ENCODE measurements around the gene ITGA8. TPM values are rescaled to one million over a fixed set of nuclear protein-coding genes. Genes with fewer than 3 reads are reported as not detected.
"Not testable (repeated sequence)": the region's sequence is repeated elsewhere in the genome, so short reads cannot be mapped to it uniquely, and the experiment has no call there.

ITGA8 gene
- total RNA-seq, 2 experiments from 2014 or later = not detected

DNA sequence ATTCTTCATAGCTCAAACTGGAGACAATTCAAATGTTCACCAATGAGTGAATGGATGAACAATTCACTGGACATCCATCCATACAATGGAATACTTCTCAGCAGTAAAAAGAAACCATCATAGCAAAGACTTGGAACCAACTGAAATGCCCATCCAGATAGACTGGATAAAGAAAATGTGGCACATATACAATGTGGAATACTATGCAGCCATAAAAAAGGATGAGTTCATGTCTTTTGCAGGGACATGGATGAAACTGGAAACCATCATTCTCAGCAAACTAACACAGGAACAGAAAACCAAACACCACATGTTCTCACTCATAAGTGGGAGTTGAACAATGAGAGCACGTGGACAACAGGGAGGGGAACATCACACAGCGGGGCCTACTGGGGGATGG lies 136.8 kb downstream of the ITGA8 start:
- DNase-seq; H3K27ac Mint-ChIP-seq; CTCF ChIA-PET; H3K4me1 Mint-ChIP-seq; H3K4me3 Mint-ChIP-seq; H3K36me3 Mint-ChIP-seq (ENCODE audit: low read depth); H3K27me3 Mint-ChIP-seq; H3K9me3 Mint-ChIP-seq; POLR2A ChIA-PET: not testable (repeated sequence)

- H3K4me1 Mint-ChIP-seq = no peaks in the 10 kb centered on the region
- no peaks in the 10 kb centered on the region for H3K36me3 Mint-ChIP-seq (ENCODE audit: low read depth)
- POLR2A ChIA-PET = no interaction called here
- no peak for DNase-seq
- H3K27me3 Mint-ChIP-seq = no peaks in the 10 kb centered on the region
- CTCF ChIA-PET = interaction anchor here (1.6 kb wide), 1 partner anchor 10 kb away, joined by 5 read pairs; no protein-coding TSS in a partner anchor
- peaks cover 5% of the 10 kb centered on the region for H3K9me3 Mint-ChIP-seq
- no peak overlapping the region for H3K4me3 Mint-ChIP-seq
- no peak overlapping the region for H3K27ac Mint-ChIP-seq
Measured at GRCh38 chr10:15579605-15580004, 140.1 kb downstream of the ITGA8 start.

DNA sequence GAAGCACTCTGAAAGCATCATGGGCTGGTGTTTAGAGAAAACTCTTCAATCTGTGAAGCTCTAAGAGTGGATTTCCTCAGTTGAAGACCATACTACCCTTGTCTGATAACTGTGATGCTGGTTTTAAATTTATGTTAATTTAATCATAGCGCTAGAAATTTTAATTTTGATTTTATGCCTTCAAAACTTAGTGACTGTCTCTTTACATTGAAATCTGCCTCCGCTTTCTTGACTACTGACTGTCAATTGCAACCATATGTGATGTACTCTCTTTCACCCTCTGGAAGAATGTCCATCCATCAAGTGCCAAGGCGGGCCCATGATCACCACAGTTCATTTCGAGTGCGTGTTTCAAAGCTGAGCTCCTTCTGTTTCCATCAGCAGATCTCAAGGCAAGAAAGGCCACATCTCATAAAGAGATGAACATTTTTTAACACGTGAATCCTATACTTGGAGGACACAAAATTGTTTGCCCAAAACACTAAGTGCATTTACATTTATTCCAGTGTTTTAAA lies 147.1 kb downstream of the ITGA8 start:
- Mint-ChIP-seq H3K4me1 (no peaks in the 10 kb centered on the region), H3K9me3 (no peaks in the 10 kb centered on the region), H3K27me3 (no peaks in the 10 kb centered on the region), H3K36me3 (ENCODE audit: low read depth) (no peaks in the 10 kb centered on the region), H3K4me3 (no peak overlapping the region), H3K27ac (no peak overlapping the region)
- POLR2A ChIA-PET = no interaction called here
- CTCF ChIA-PET = no interaction called here
- no peak for DNase-seq

GRCh38 chr10:15571575-15571974 lies 148.1 kb downstream of the ITGA8 start:
- H3K9me3 Mint-ChIP-seq = no peaks in the 10 kb centered on the region
- no peak for DNase-seq
- H3K4me3 Mint-ChIP-seq = no peak overlapping the region
- POLR2A ChIA-PET = no interaction called here
- no peaks in the 10 kb centered on the region for H3K4me1 Mint-ChIP-seq
- H3K36me3 Mint-ChIP-seq (ENCODE audit: low read depth) = no peaks in the 10 kb centered on the region
- H3K27ac Mint-ChIP-seq = no peak overlapping the region
- CTCF ChIA-PET = no interaction called here
- H3K27me3 Mint-ChIP-seq = peaks cover 2% of the 10 kb centered on the region

- Mint-ChIP-seq H3K27ac (no peak overlapping the region), H3K4me3 (no peak overlapping the region), H3K9me3 (no peaks in the 10 kb centered on the region), H3K36me3 (ENCODE audit: low read depth) (no peaks in the 10 kb centered on the region), H3K27me3 (peaks cover 2% of the 10 kb centered on the region), H3K4me1 (no peaks in the 10 kb centered on the region)
- no peak for DNase-seq
- ChIA-PET POLR2A (no interaction called here), CTCF (no interaction called here)
Measured at GRCh38 chr10:15570738-15571339, 148.9 kb downstream of the ITGA8 start.

GRCh38 chr10:15567952-15568351 lies 151.8 kb downstream of the ITGA8 start:
- CTCF ChIA-PET = no interaction called here
- Mint-ChIP-seq H3K9me3 (no peaks in the 10 kb centered on the region), H3K4me1 (no peaks in the 10 kb centered on the region), H3K36me3 (ENCODE audit: low read depth) (no peaks in the 10 kb centered on the region), H3K27me3 (peaks cover 2% of the 10 kb centered on the region), H3K4me3 (no peak overlapping the region), H3K27ac (no peak overlapping the region)
- no peak for DNase-seq
- POLR2A ChIA-PET = no interaction called here

- Mint-ChIP-seq H3K4me1 (no peaks in the 10 kb centered on the region), H3K27ac (no peak overlapping the region), H3K27me3 (peaks cover 2% of the 10 kb centered on the region), H3K4me3 (no peak overlapping the region), H3K36me3 (ENCODE audit: low read depth) (no peaks in the 10 kb centered on the region), H3K9me3 (no peaks in the 10 kb centered on the region)
- no peak for DNase-seq
- ChIA-PET POLR2A (interaction anchor here (0.7 kb wide), 1 partner anchor 165 kb away, joined by 4 read pairs; no protein-coding TSS in a partner anchor), CTCF (no interaction called here)
Measured at GRCh38 chr10:15563246-15563645, 156.5 kb downstream of the ITGA8 start.

- Mint-ChIP-seq H3K27ac (no peak overlapping the region), H3K4me3 (no peak overlapping the region), H3K9me3 (no peaks in the 10 kb centered on the region), H3K4me1 (no peaks in the 10 kb centered on the region), H3K36me3 (ENCODE audit: low read depth) (no peaks in the 10 kb centered on the region), H3K27me3 (peaks cover 2% of the 10 kb centered on the region)
- ChIA-PET POLR2A (no interaction called here), CTCF (no interaction called here)
- no peak for DNase-seq
Measured at GRCh38 chr10:15562578-15562977, 157.1 kb downstream of the ITGA8 start.

DNA sequence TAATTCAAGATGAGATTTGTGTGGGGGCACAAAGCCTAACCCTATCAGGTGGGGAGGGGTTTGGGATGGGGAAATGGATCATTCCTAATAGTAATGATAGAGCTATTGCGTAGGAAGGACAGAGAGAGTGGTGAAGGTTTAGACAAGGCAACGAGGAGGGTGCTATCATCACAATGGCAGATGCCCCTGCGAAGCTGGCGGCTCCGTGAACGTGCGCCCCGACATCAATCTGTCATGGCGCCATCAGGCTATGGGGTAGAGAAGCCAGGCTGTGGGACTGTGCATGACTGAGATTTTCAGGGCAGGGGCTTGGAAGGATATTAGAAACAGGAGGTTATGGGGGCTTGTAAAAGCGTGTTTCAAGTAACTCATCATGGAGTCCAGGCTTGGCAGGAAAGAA lies 157.6 kb downstream of the ITGA8 start:
- Mint-ChIP-seq H3K27me3 (no peaks in the 10 kb centered on the region), H3K9me3 (no peaks in the 10 kb centered on the region), H3K4me3 (no peak overlapping the region), H3K36me3 (ENCODE audit: low read depth) (no peaks in the 10 kb centered on the region), H3K4me1 (no peaks in the 10 kb centered on the region), H3K27ac (no peak overlapping the region)
- no peak for DNase-seq
- ChIA-PET CTCF (no interaction called here), POLR2A (no interaction called here)

DNA sequence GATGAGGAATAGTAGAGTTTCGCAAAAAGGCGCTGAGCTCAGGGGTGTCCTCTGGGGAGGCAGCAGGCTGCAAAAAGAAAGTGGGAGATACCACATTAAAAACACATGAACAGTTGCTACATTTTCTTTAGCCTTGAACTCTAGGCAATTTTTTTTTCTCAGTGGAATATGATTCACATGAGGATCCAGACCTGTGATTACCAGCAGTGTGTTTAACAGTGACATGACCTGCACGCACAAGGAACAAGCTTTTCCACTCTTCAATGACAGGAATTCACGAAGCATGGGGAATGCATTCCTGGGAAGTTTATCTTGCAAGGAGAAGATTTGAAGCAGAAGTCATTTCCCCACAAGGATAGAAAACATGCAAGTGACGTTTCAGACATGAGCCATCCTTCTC lies 161.6 kb downstream of the ITGA8 start:
- Mint-ChIP-seq H3K4me3 (no peak overlapping the region), H3K27me3 (no peaks in the 10 kb centered on the region), H3K36me3 (ENCODE audit: low read depth) (no peaks in the 10 kb centered on the region), H3K9me3 (no peaks in the 10 kb centered on the region), H3K27ac (no peak overlapping the region), H3K4me1 (no peaks in the 10 kb centered on the region)
- CTCF ChIA-PET = no interaction called here
- no peak for DNase-seq
- POLR2A ChIA-PET = no interaction called here

GRCh38 chr10:15557168-15557567 lies 162.6 kb downstream of the ITGA8 start:
- POLR2A ChIA-PET; H3K27me3 Mint-ChIP-seq; CTCF ChIA-PET; H3K9me3 Mint-ChIP-seq; H3K4me3 Mint-ChIP-seq; H3K27ac Mint-ChIP-seq; DNase-seq; H3K4me1 Mint-ChIP-seq; H3K36me3 Mint-ChIP-seq (ENCODE audit: low read depth): not testable (repeated sequence)

GRCh38 chr10:15550950-15551349 lies 168.8 kb downstream of the ITGA8 start:
- POLR2A ChIA-PET = no interaction called here
- H3K4me3 Mint-ChIP-seq = no peak overlapping the region
- no peaks in the 10 kb centered on the region for H3K4me1 Mint-ChIP-seq
- H3K27me3 Mint-ChIP-seq = no peaks in the 10 kb centered on the region
- H3K27ac Mint-ChIP-seq = no peak overlapping the region
- CTCF ChIA-PET = no interaction called here
- H3K9me3 Mint-ChIP-seq = no peaks in the 10 kb centered on the region
- H3K36me3 Mint-ChIP-seq (ENCODE audit: low read depth) = no peaks in the 10 kb centered on the region
- no peak for DNase-seq

DNA sequence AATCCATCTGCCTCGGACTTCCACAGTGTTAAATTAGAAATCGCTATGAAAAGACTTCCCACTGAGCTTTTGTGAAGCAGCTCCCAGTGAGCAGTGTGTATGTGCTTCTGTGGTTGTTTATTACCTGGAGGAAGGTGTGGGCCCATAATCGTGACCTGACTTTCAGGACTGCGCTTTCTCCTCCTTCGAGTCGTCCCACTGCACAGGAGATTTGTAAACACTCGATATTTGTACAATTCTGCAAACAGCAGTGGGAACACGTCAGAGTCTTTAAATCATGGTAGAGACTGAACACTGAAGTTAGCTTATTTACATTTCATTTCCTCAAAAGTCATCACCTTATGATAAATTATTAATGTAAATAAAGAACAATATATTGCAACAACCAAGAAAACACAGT lies 171.4 kb downstream of the ITGA8 start:
- Mint-ChIP-seq H3K27me3 (peaks cover 3% of the 10 kb centered on the region), H3K27ac (no peak overlapping the region), H3K4me1 (no peaks in the 10 kb centered on the region), H3K9me3 (no peaks in the 10 kb centered on the region), H3K36me3 (ENCODE audit: low read depth) (no peaks in the 10 kb centered on the region), H3K4me3 (no peak overlapping the region)
- ChIA-PET CTCF (no interaction called here), POLR2A (no interaction called here)
- no peak for DNase-seq

DNA sequence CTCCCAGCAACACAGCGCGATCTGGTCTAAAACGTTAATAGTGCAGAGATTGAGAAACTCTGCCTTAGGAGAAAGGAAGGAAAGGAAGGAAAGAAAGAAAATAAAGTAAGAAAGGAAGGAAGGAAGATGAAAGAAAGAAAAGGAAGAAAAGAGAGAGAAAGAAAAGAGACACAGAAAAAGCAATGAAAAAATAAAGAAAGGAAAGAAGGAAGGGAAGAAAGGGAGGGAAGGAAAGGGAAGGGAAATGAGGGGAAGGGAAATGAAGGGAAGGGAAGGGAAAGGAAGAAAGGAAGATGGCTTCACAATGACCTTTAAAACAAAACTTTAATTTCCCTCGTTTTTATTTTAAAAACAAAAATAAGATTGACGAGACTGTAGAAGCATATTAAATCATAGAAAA lies 173.1 kb downstream of the ITGA8 start:
- ChIA-PET CTCF (no interaction called here), POLR2A (no interaction called here)
- Mint-ChIP-seq H3K36me3 (ENCODE audit: low read depth) (no peaks in the 10 kb centered on the region), H3K27ac (no peak overlapping the region), H3K4me3 (no peak overlapping the region), H3K4me1 (no peaks in the 10 kb centered on the region), H3K9me3 (no peaks in the 10 kb centered on the region), H3K27me3 (peaks cover 3% of the 10 kb centered on the region)
- DNase-seq = no peak
